Activated CD4-positive, alpha-beta T cell treated with anti-CD3 and anti-CD28 coated beads for 24 hours (primary cell): ENCODE data around the gene TMEM255B.
"Not testable (repeated sequence)": the region's sequence is repeated elsewhere in the genome, so short reads cannot be mapped to it uniquely, and the experiment has no call there.

Source experiments
- DNase-seq, 2 donors: peaks; one replicate each; pipeline ENCODE4 v3.0.0-alpha.2; 2020; ENCODE audit warnings: low read depth in 2 of 2

TMEM255B gene

GRCh38 chr13:113734099-113734825 is 24.8 kb upstream of the TMEM255B start:
- DNase-seq: no peak

- DNase-seq: no peak
Measured at GRCh38 chr13:113734826-113735125, 24.2 kb upstream of the TMEM255B start.

- no peak for DNase-seq
Measured at GRCh38 chr13:113735194-113735593, 23.8 kb upstream of the TMEM255B start.

- DNase-seq: no peak
Measured at GRCh38 chr13:113735750-113736149, 23.3 kb upstream of the TMEM255B start.

- no peak for DNase-seq
Measured at GRCh38 chr13:113736258-113736731, 22.7 kb upstream of the TMEM255B start.

DNA sequence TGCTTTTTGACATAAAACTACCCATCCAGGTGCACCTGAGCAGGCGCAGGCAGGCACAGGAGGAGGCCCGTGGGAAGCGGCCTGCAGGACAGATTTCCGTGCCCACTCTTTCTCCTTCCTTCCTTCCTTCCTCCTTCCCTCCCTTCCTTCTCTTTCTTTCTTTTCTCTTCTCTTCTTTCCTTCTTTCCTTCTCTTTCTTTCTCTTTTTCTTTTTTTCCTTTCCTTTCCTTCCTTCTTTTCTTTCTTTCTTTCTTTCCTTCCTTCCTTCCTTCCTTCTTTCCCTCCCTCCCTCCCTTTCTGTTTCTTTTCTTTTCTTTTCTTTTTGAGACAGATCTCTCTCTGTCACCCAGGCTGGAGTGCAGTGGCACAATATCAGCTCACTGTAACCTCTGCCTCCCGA is 21.2 kb upstream of the TMEM255B start:
- DNase-seq: no peak

DNA sequence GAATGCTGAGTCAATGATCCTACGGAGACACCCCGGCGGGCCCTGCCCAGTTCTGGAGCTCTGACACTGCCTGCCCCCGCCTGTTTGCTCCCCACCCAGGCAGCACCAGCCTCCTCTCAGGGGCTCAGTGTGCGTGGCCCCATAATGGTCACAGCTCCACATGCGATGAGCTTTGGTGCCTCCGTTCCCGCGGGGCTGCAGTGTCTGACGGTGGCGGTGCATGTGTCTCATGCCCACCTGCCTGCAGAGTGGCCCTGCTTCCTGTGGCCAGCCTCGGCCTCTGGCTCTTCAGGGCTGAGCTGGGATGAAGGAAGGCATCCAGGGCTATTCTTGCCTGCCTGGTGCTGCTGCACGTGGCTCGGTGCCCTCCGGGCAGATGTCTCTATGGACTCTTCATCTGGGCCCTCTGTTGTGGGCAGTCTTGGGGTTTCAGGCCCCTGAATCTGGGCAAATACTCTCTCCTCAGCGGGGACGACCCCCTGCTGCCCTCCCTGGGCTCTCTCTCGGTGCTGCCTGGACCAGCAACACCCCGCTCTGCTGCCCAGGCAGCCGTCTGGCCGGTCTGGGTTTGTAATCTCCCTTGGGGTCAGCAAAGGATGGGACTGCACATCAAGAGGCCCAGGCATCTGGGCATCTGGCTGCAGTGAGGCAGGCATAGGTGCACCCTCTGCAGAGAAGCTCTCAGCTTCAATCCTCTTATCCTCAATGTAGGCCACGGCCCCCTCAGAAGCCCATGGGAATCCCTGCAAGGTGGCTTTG is 19.3 kb upstream of the TMEM255B start:
- DNase-seq: no peak

- no peak for DNase-seq
Measured at GRCh38 chr13:113740286-113740556, 18.8 kb upstream of the TMEM255B start.

GRCh38 chr13:113740661-113741060 is 18.4 kb upstream of the TMEM255B start:
- no peak for DNase-seq

DNA sequence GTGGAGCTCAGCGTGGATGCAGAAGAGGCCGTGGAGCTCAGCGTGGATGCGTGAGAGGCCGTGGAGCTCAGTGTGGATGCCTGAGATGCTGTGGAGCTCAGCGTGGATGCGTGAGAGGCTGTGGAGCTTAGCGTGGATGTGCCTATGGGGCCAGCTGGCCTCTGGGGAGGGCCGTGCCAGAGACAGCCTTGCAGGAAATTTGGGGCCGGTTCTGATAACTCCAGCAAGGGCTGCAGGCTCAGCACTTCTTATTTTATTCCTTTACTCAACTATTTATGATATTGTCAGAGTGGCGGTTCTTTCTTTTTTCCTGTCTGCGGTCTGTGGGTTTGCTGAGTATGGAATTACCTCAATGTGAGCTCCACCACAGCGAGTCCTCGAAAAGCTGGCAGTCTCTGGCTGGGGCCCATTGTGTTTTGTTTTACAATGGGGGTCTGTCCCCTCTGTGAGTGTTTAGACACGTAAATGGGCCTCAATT is 17.8 kb upstream of the TMEM255B start:
- DNase-seq: no peak

DNA sequence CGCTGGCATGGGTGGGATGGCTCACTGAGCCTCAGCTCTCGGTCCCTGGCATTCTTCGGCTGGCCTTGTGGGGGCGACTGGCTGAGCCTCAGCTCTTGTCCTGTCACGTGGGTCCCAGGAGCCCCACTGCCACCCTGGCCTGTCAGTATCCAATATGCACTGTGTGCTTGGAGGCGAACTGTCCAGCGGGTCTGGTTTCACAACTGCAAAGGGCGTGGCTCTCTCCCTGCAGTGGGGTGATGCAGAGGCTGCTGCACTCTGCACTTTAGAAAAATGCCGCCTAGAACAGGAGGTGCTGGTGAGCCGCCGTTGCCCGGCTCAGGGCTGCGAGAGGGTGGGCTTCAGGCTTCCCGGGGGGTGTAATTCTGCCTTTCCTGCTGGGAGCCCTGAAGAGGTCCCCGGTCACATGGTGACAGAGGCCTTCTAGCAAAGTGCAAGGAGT is 17.0 kb upstream of the TMEM255B start:
- DNase-seq: no peak

DNA sequence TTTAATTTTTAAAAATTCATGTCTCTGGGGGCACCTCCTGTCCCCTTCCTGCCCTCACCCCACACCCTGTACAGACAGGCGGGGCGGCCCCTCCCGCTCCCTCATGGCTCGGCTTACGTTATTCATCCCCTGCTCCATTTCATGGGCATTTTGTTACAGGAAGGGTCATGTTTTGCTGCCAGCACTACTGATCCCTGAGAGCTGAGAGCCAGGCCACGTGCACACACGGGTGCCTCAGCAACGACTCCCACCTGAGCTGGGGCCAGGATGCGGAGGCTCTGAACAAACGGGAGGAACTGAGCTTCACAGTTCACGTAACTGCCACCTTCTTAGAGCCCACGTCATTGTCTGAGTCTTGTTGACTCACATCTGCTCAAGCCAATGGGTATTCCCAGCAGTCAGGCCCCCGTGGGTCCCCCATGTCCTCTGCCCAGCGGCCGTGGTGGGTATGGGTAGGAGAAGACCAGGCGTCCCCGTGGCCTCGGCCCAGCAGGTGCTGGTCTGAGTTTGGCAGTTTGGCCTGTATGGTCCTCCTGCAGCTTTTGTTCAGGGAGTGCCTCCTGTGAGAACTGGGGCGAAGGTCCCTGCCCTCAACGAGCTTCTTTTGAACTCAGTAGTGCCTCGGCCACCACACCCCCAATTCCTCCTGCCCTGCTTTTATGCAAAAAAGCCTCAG is 16.4 kb upstream of the TMEM255B start:
- DNase-seq: no peak

GRCh38 chr13:113743366-113744195 is 15.4 kb upstream of the TMEM255B start:
- no peak for DNase-seq

DNA sequence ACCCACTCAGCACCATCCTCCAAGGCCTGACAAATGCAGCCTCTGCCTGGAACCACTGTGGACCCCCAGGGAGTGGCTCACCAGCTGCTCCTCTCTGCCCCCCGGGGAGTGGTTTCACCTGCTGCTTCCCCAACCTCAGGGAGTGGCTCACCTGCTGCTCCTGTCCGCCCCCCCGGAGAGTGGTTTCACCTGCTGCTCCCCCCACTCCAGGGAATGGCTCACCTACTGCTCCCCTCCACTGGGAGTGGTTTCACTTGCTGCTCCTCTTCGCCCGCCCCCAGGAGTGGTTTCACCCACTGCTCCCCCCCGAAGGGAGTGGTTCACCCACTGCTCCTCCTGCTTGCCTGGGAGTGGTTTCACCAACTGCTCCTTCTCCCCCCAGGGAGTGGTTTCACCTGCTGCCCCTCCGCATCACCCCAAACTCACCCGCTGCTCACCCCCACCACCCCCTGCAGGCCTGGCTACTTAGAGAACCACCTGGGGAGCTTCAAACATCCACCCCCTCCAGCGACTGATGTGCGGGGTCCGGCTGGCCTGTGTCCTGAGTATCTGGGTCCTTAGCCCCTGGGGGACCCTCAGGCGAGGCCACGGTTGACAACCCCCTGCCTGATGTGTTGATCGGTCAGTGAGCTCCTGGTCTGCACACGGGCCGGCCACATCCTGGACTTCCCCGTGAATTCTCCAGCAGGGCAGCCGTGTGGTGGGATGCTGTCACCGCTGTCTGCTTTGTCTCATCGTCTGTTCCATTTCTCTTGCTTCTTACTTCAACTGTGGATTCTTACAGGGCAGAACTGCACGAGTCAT is 14.6 kb upstream of the TMEM255B start:
- no peak for DNase-seq

GRCh38 chr13:113745059-113745458 is 14.0 kb upstream of the TMEM255B start:
- no peak for DNase-seq

DNA sequence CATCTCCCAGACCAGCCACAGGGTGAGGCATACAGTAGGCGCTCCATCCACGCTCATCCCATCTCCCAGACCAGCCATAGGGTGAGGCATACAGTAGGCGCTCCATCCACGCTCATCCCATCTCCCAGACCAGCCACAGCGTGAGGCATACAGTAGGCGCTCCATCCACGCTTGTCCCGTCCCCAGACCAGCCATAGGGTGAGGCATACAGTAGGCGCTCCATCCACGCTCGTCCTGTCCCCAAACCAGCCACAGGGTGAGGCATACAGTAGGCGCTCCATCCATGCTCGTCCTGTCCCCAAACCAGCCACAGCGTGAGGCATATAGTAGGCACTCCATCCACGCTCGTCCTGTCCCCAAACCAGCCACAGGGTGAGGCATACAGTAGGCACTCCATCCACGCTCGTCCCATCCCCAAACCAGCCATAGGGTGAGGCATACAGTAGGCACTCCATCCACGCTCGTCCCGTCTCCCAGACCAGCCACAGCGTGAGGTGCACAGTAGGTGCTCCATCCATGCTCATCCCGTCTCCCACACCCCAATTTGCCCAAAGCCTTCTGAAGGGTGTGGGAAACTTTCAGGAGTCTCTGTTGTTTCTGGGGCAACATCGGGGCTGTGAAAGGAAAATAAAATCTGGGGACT is 13.4 kb upstream of the TMEM255B start:
- DNase-seq: not testable (repeated sequence)

- no peak for DNase-seq
Measured at GRCh38 chr13:113746143-113746525, 12.9 kb upstream of the TMEM255B start.

GRCh38 chr13:113746671-113747070 is 12.4 kb upstream of the TMEM255B start:
- DNase-seq: no peak

- no peak for DNase-seq
Measured at GRCh38 chr13:113747291-113747833, 11.7 kb upstream of the TMEM255B start.

DNA sequence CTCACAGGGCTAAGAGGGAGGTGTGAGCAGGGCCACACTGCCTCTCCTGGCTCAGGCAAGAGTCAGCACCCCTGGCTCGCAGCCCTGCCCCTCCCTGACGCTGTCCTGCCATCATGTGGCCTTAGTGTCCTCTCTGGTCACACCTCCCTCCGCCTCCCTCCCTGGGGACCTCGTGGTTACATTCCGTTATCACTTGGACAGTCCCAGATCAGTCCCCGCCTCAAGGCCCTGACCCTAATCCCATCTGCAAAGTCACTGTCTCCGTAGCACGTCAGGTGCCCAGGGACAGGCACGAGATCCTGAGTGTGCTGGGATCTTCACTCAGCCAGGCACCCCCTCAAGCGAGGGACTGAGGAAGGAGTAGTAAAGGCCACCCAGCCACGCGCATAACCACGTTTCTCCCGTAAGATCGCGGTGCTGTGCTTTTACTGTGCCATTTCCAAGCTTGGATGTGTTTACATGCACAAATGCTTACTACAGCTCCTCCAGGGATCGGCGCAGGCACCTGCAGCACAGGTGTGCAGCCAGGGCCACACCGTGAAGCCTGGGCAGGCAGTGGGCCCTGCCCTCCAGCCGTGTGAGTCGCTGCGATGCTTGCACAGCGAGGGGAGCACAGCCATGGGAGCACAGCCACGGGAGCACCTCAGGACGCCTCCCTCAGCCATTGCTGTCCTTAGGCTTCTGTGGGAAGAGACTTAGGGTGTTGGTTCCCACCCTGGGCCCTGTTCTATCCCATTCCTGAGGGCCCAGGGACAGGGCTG is 10.7 kb upstream of the TMEM255B start:
- DNase-seq: no peak
